ENCODE measurements around the gene TTC34.

TTC34 gene

GRCh38 chr1:2642131-2642559 lies 159.3 kb downstream of the TTC34 start:
- H3K4me3 ChIP-seq (ENCODE audit: low read length) = peak overlapping the region; percentile 61
- no peak for DNase-seq (ENCODE audit: low read depth)
- no peak for TF ChIP-seq CTCF (conservative IDR thresholded peaks at IDR 0.05; ENCODE audit: low read depth, low read length)

- peak overlapping the region; percentile 61 for H3K4me3 ChIP-seq (ENCODE audit: low read length)
- no peak for TF ChIP-seq CTCF (conservative IDR thresholded peaks at IDR 0.05; ENCODE audit: low read depth, low read length)
- DNase-seq (ENCODE audit: low read depth) = no peak
Observed at GRCh38 chr1:2641381-2642130, 159.9 kb downstream of the TTC34 start.

GRCh38 chr1:2640626-2641025 lies 160.9 kb downstream of the TTC34 start:
- DNase-seq (ENCODE audit: low read depth) = no peak
- no peak for TF ChIP-seq CTCF (conservative IDR thresholded peaks at IDR 0.05; ENCODE audit: low read depth, low read length)
- no peak overlapping the region for H3K4me3 ChIP-seq (ENCODE audit: low read length)

GRCh38 chr1:2639607-2640521 lies 161.6 kb downstream of the TTC34 start:
- H3K4me3 ChIP-seq (ENCODE audit: low read length) = no peak overlapping the region
- DNase-seq (ENCODE audit: low read depth) = no peak
- TF ChIP-seq CTCF (conservative IDR thresholded peaks at IDR 0.05; ENCODE audit: low read depth, low read length) = no peak

GRCh38 chr1:2639203-2639602 lies 162.3 kb downstream of the TTC34 start:
- DNase-seq (ENCODE audit: low read depth) = no peak
- no peak overlapping the region for H3K4me3 ChIP-seq (ENCODE audit: low read length)
- no peak for TF ChIP-seq CTCF (conservative IDR thresholded peaks at IDR 0.05; ENCODE audit: low read depth, low read length)

GRCh38 chr1:2638466-2639115 lies 162.9 kb downstream of the TTC34 start:
- no peak for DNase-seq (ENCODE audit: low read depth)
- TF ChIP-seq CTCF (conservative IDR thresholded peaks at IDR 0.05; ENCODE audit: low read depth, low read length) = no peak
- no peak overlapping the region for H3K4me3 ChIP-seq (ENCODE audit: low read length)

Data from retinal pigment epithelial cell (primary cell).